Heart right ventricle (tissue), 16 donors: ENCODE results near the gene RPS3A. TPM values are rescaled to one million over a fixed set of nuclear protein-coding genes. Genes with fewer than 3 reads are reported as not detected.

ENCODE experiments used
- ATAC-seq, 8 donors: fragments of 200-7000 bp; cut with Tn5 transposase; one replicate each; pipeline ENCODE4 v1.9.1; 2020; ENCODE audit warnings: mild to moderate bottlenecking in 8 of 8, moderate library complexity in 8 of 8, moderate number of reproducible peaks in 1 of 8
- DNase-seq, 2 donors: peaks; one replicate each; pipeline ENCODE4 v3.0.0-alpha.2; 2020
- H3K27ac ChIP-seq, 10 donors: fragments of 200-600 bp; sonication (generic) in 2 of 10; one replicate each; pipeline versions ENCODE4 v1.5.0 to v1.8.0; 2020 to 2022; ENCODE audit warnings: mild to moderate bottlenecking in 3 of 10
- H3K27me3 ChIP-seq, 7 donors: fragments of 200-600 bp; one replicate each; pipeline ENCODE4 v1.8.0; 2021 to 2022; ENCODE audit warnings: mild to moderate bottlenecking in 2 of 7
- H3K36me3 ChIP-seq, 9 donors: fragments of 200-600 bp; sonication (generic) in 1 of 9; one replicate each; pipeline versions ENCODE4 v1.5.0 to v1.8.0; 2020 to 2022; ENCODE audit warnings: mild to moderate bottlenecking in 2 of 9
- H3K4me1 ChIP-seq, 9 donors: fragments of 200-600 bp; sonication (generic) in 1 of 9; one replicate each; pipeline versions ENCODE4 v1.5.0 to v1.8.0; 2020 to 2022; ENCODE audit warnings: mild to moderate bottlenecking in 4 of 9
- H3K4me3 ChIP-seq, 10 donors: fragments of 200-600 bp; sonication (generic) in 2 of 10; one replicate each; pipeline versions ENCODE4 v1.5.0 to v1.8.0; 2020 to 2022; ENCODE audit warnings: mild to moderate bottlenecking in 7 of 10, moderate library complexity in 2 of 10
- H3K9me3 ChIP-seq, 11 donors: fragments of 200-600 bp in 10 of 11; sonication (generic) in 2 of 11; one replicate each; pipeline versions ENCODE4 v1.5.0 to v1.8.0; 2013 to 2022; ENCODE audit warnings: mild to moderate bottlenecking in 2 of 11, control low read depth in 1 of 11, moderate library complexity in 1 of 11
- CTCF ChIP-seq, 9 donors: fragments of 200-600 bp; sonication (generic) in 2 of 9; IDR thresholded peaks; one replicate each; pipeline versions ENCODE4 v1.5.0 to v1.8.0; 2021 to 2022; ENCODE audit warnings: antibody characterized with exemption in 9 of 9, mild to moderate bottlenecking in 5 of 9, moderate library complexity in 1 of 9
- WGBS, 2 donors: extraction: QIAGEN DNeasy Blood & Tissue Kit; methylation state at CpG; one replicate each; pipeline ENCODE4 v1.1.7; 2013; ENCODE audit warnings: inconsistent platforms in 1 of 2; 5-methylcytosine and 5-hydroxymethylcytosine counted together
- intact Hi-C, 10 donors: fragments of 100-400 bp; cut with DNase I; formaldehyde crosslinking; loops; one replicate each; pipeline versions ENCODE4 v1.11.1 to v1.14.2; 2022
- polyA plus RNA-seq, 2 donors: library from polyadenylated mRNA; stranded (reverse); fragments of 200-250 nt; gene quantifications; one replicate each; pipeline ENCODE4 v1.2.3, GENCODE V29; 2013
- total RNA-seq, 10 donors: library from RNA; stranded (reverse); fragmentation: NEBNext Ultra II Directional in 3 of 10; extraction: Animal tissue kit (Norgen Biotek cat#: 25700) in 3 of 10; gene quantifications; one replicate each; pipeline versions ENCODE4 v1.2.1 to v1.2.4, GENCODE V29; 2021 to 2023
- donor health status: Arrhythmogenic right ventricular cardiomyopathy.
- donor health status: ischemic (EF 13 %, LVEDD 7.1; RV severe dilation, severe dysfunction).
- donor health status: healthy with polysubstance abuse.
- donor health status: DM: no; HTN: yes; CAD: no.
- donor health status: DM: no; HTN: no; CAD: no.
- donor health status: ischemic (EF 25% LVEDD 6.9; RV normal size, moderate dysfunction).
- donor health status: ischemic (EF 25% LVEDD 5.7; RV mildly dilated, moderate dysfunction).
- donor health status: healthy.
- donor health status: DM: yes; HTN: yes; CAD: no.
- donor health status: Ischemic cardiomyopathy.
- donor health status: ischemic (EF 35%, LVEDD 5.7; RV mildly dilated, moderate dysfunction).
- donor health status: nonischemic (EF 11% LVEDD 7.7; RV severe dilation, severe dysfunction).
- donor health status: DM: yes; HTN: yes; CAD: no.
- donor health status: PGD.
- donor health status: ischemic (EF 29% LVEDD 5.4; RV normal size, mild dysfunction).
- donor health status: nonischemic (EF 23%, LVEDD 6.1; RV moderate dilation, normal function).

The RPS3A gene
- total and polyA plus RNA-seq, 12 donors, result 716 to 2,252 (median 881) TPM

GRCh38 chr4:151097759-151098158 is 1.7 kb upstream of the RPS3A start:
- no peak for ATAC-seq
- H3K4me3 ChIP-seq, result no peak overlapping the region

GRCh38 chr4:151098979-151099228 is 524 bp upstream of the RPS3A start:
- Histone ChIP-seq H3K27me3 (no peaks in the 10 kb centered on the region), H3K27ac (peak overlapping the region in 5 of 10 donors; percentile 18 to 91 (median 88)), H3K4me3 (peak overlapping the region in 9 of 10 donors; percentile 72 to 95 (median 82)), H3K36me3 (peaks cover 0 to 36% (median 26%) of the 10 kb centered on the region in 9 donors), H3K9me3 (no peaks in the 10 kb centered on the region), H3K4me1 (peaks cover 0 to 40% (median 24%) of the 10 kb centered on the region in 9 donors)
- intact Hi-C loops, result loop anchor here in 2 of 10 donors (2.0 to 5.0 kb wide), 2 partner anchors 82 to 662 kb away; partner anchors contain the start of genes GATB (in 1 of the 2) and LRBA (in 1 of the 2)
- ATAC-seq (peak in 6 of 8 donors; percentile 1 to 16 (median 6)), DNase-seq (no peak)
- 15 to 25% methylated on average over 8 of the region's 8 CpGs for WGBS, 2 donors
- no peak for TF ChIP-seq CTCF (IDR thresholded peaks at IDR 0.05)

More at GRCh38 chr4:151097759-151098158, 1.7 kb upstream of the RPS3A start:
- peaks cover 0 to 34% (median 24%) of the 10 kb centered on the region in 9 donors for H3K4me1 ChIP-seq
- DNase-seq, result no peak
- peak overlapping the region in 1 of 10 donors; percentile 91 for H3K27ac ChIP-seq
- H3K9me3 ChIP-seq, result no peaks in the 10 kb centered on the region
- H3K36me3 ChIP-seq, result peaks cover 0 to 25% (median 16%) of the 10 kb centered on the region in 9 donors
- H3K27me3 ChIP-seq, result no peaks in the 10 kb centered on the region
- 90 to 94% methylated on average over 3 of the region's 3 CpGs for WGBS, 2 donors
- intact Hi-C loops, result loop anchor here in 2 of 10 donors (2.0 to 5.0 kb wide), 2 partner anchors 80 to 663 kb away; partner anchors contain the start of genes GATB (in 1 of the 2) and LRBA (in 1 of the 2)
- TF ChIP-seq CTCF (IDR thresholded peaks at IDR 0.05), result no peak

- DNase-seq (no peak), ATAC-seq (peak; percentile 8 to 51 (median 36))
- WGBS, 2 donors, result 1% methylated on average over 13 of the region's 13 CpGs
- Histone ChIP-seq H3K9me3 (no peaks in the 10 kb centered on the region), H3K27me3 (no peaks in the 10 kb centered on the region), H3K4me3 (peak overlapping the region; percentile 59 to 95 (median 80)), H3K27ac (peak overlapping the region; percentile 36 to 91 (median 88)), H3K36me3 (peaks cover 0 to 47% (median 26%) of the 10 kb centered on the region in 9 donors), H3K4me1 (peaks cover 0 to 40% (median 24%) of the 10 kb centered on the region in 9 donors)
- intact Hi-C loops, result loop anchor here in 2 of 10 donors (2.0 to 10.0 kb wide), 3 partner anchors 83 to 1435 kb away; partner anchors contain the start of genes FBXW7 (in 1 of the 2), GATB (in 1 of the 2) and LRBA (in 1 of the 2)
- no peak for TF ChIP-seq CTCF (IDR thresholded peaks at IDR 0.05)
Measured at GRCh38 chr4:151099976-151100417, 569 bp downstream of the RPS3A start.

- intact Hi-C loops, result loop anchor here in 1 of 10 donors (10.0 kb wide), 1 partner anchor 1434 kb away; the partner anchor contains the start of gene FBXW7
- ATAC-seq (no peak), DNase-seq (no peak)
- WGBS, 2 donors, result 14 to 20% methylated on average over 3 of the region's 3 CpGs
- TF ChIP-seq CTCF (IDR thresholded peaks at IDR 0.05), result no peak
- Histone ChIP-seq H3K27ac (peak overlapping the region in 7 of 10 donors; percentile 86 to 91 (median 88)), H3K27me3 (no peaks in the 10 kb centered on the region), H3K36me3 (peaks cover 0 to 53% (median 30%) of the 10 kb centered on the region in 9 donors), H3K4me3 (peak overlapping the region; percentile 59 to 95 (median 80)), H3K4me1 (peaks cover 0 to 40% (median 24%) of the 10 kb centered on the region in 9 donors), H3K9me3 (no peaks in the 10 kb centered on the region)
Measured at GRCh38 chr4:151100531-151100930, 1.1 kb downstream of the RPS3A start.
